Sigmoid colon (tissue), 7 donors: Measurements from ENCODE around the gene PNPLA1. TPM values are rescaled to one million over a fixed set of nuclear protein-coding genes. Genes with fewer than 3 reads are reported as not detected.

ENCODE experiments used
- DNase-seq: peaks from one replicate; pipeline ENCODE4 v3.0.0-alpha.2; 2019
- H3K27ac ChIP-seq, 4 donors: fragments of 200-600 bp; sonication (generic); one replicate each; pipeline ENCODE4 v1.5.1; 2016 to 2019; ENCODE audit warnings: mild to moderate bottlenecking in 1 of 4
- H3K27me3 ChIP-seq, 3 donors: fragments of 200-600 bp; sonication (generic); one replicate each; pipeline ENCODE4 v1.5.1; 2019; ENCODE audit warnings: mild to moderate bottlenecking in 1 of 3
- H3K36me3 ChIP-seq, 4 donors: fragments of 200-600 bp; sonication (generic); one replicate each; pipeline ENCODE4 v1.5.1; 2016 to 2019
- H3K4me1 ChIP-seq, 4 donors: fragments of 200-600 bp; sonication (generic); one replicate each; pipeline ENCODE4 v1.5.1; 2017 to 2019
- H3K4me3 ChIP-seq, 4 donors: fragments of 200-600 bp; sonication (generic); one replicate each; pipeline ENCODE4 v1.5.1; 2017 to 2019; ENCODE audit warnings: mild to moderate bottlenecking in 2 of 4, moderate library complexity in 1 of 4
- H3K9me3 ChIP-seq, 4 donors: fragments of 200-600 bp in 3 of 4; sonication (generic) in 3 of 4; one replicate each; pipeline versions ENCODE4 v1.5.1 to v1.6.1; 2013 to 2019
- CTCF ChIP-seq, 4 experiments: fragments of 450-650 bp in 3 of 4; fragments of 200-600 bp in 1 of 4; IDR thresholded peaks; one replicate each; pipeline ENCODE4 v1.5.1; 2016 to 2019; ENCODE audit warnings: antibody characterized with exemption in 4 of 4, mild to moderate bottlenecking in 3 of 4, moderate library complexity in 2 of 4
- EP300 ChIP-seq, 4 donors: sonication (generic); formaldehyde crosslinking; IDR thresholded peaks; one replicate each; pipeline ENCODE4 v1.6.1; 2017; ENCODE audit warnings: antibody characterized with exemption in 4 of 4
- POLR2A ChIP-seq, 2 donors: fragments of 450-650 bp; IDR thresholded peaks; one replicate each; pipeline ENCODE4 v1.6.1; 2016; ENCODE audit warnings: antibody characterized with exemption in 2 of 2, mild to moderate bottlenecking in 2 of 2, moderate library complexity in 2 of 2
- POLR2AphosphoS5 ChIP-seq, 4 donors: sonication (generic); formaldehyde crosslinking; IDR thresholded peaks; one replicate each; pipeline ENCODE4 v1.6.1; 2017; ENCODE audit warnings: antibody characterized with exemption in 4 of 4
- WGBS, 2 donors: extraction: QIAGEN DNeasy Blood & Tissue Kit; methylation state at CpG; one replicate each; pipeline ENCODE4 v1.1.7; 2013; 5-methylcytosine and 5-hydroxymethylcytosine counted together
- intact Hi-C: fragments of 100-400 bp; cut with DNase I; formaldehyde crosslinking; loops from one replicate; pipeline ENCODE4 v1.15.1; 2023
- polyA plus RNA-seq, 3 donors: library from polyadenylated mRNA; stranded (reverse); fragments of 200-250 nt; gene quantifications; one replicate each; pipeline ENCODE4 v1.2.3, GENCODE V29; 2013
- total RNA-seq, 4 donors: library from RNA; depleted of rRNA; stranded (reverse); fragments of >200 nt; gene quantifications; one replicate each; pipeline ENCODE4 v1.1.0, GENCODE V29; 2016
- donor health status: healthy with polysubstance abuse.
- donor health status: Bipolar disorder and iron deficiency.
- donor health status: healthy.

The PNPLA1 gene
- total and polyA plus RNA-seq, 7 donors: 0.20 to 0.46 TPM; not detected in 5

- 94% methylated on average over 13 of the region's 13 CpGs for WGBS, 2 donors
- no peak overlapping the region for H3K27ac ChIP-seq
- DNase-seq: no peak
- no peaks in the 10 kb centered on the region for H3K36me3 ChIP-seq
- H3K27me3 ChIP-seq: peaks cover 0 to 14% (median 7%) of the 10 kb centered on the region in 3 donors
- intact Hi-C loops: no loop called here
- H3K4me1 ChIP-seq: no peaks in the 10 kb centered on the region
- H3K9me3 ChIP-seq: peaks cover 0 to 6% (median 6%) of the 10 kb centered on the region in 4 donors
- TF ChIP-seq POLR2A (IDR thresholded peaks at IDR 0.05) (no peak), POLR2AphosphoS5 (IDR thresholded peaks at IDR 0.05) (no peak), EP300 (IDR thresholded peaks at IDR 0.05) (no peak), CTCF (IDR thresholded peaks at IDR 0.05) (no peak)
- H3K4me3 ChIP-seq: no peak overlapping the region
These were observed 2.8 kb upstream of the PNPLA1 start for GRCh38 chr6:36266913-36267644.

DNA sequence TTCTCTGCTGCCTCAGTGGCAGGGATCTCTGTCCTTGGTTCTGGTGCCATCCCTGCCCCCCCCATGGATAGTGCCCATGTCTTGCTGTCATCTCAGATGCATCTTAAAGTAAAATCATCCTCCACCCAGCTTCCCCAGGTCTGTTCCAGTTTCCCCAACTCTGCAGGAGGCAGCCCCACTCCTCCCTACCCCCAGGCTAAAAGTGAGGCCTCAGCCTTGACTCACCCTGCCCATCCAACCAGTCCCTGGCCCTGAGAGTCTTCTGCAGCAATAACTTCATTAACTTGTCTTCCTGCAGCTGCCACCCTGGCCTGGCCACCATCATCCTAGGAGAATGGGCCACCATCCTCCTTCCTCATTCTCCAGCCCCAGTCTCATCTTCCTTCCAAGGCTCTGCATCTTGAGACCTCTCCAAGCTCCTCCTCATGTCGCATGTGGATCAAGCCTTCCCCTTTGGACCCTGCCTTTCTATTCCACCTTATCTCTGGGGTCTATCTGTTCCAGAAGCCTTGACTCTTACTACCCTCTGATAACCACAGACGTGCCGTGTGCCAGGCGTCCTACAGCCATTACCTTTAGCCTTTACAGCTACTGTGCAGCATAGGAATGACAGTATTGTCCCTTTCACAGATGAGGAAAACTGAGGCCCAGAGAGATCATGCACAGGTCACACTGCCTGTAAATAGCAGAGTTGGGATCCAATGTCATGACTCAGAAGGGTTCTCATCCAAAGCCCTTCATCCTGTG lies 2.0 kb upstream of the PNPLA1 start:
- peaks cover 0 to 6% (median 6%) of the 10 kb centered on the region in 4 donors for H3K9me3 ChIP-seq
- intact Hi-C loops: no loop called here
- no peak overlapping the region for H3K27ac ChIP-seq
- H3K27me3 ChIP-seq: peaks cover 0 to 18% (median 7%) of the 10 kb centered on the region in 3 donors
- no peaks in the 10 kb centered on the region for H3K4me1 ChIP-seq
- no peak for DNase-seq
- TF ChIP-seq EP300 (IDR thresholded peaks at IDR 0.05): no peak
- no peak for TF ChIP-seq POLR2A (IDR thresholded peaks at IDR 0.05)
- no peak for TF ChIP-seq CTCF (IDR thresholded peaks at IDR 0.05)
- no peak for TF ChIP-seq POLR2AphosphoS5 (IDR thresholded peaks at IDR 0.05)
- H3K4me3 ChIP-seq: no peak overlapping the region
- 91 to 96% methylated on average over 4 of the region's 4 CpGs for WGBS, 2 donors
- H3K36me3 ChIP-seq: no peaks in the 10 kb centered on the region

DNA sequence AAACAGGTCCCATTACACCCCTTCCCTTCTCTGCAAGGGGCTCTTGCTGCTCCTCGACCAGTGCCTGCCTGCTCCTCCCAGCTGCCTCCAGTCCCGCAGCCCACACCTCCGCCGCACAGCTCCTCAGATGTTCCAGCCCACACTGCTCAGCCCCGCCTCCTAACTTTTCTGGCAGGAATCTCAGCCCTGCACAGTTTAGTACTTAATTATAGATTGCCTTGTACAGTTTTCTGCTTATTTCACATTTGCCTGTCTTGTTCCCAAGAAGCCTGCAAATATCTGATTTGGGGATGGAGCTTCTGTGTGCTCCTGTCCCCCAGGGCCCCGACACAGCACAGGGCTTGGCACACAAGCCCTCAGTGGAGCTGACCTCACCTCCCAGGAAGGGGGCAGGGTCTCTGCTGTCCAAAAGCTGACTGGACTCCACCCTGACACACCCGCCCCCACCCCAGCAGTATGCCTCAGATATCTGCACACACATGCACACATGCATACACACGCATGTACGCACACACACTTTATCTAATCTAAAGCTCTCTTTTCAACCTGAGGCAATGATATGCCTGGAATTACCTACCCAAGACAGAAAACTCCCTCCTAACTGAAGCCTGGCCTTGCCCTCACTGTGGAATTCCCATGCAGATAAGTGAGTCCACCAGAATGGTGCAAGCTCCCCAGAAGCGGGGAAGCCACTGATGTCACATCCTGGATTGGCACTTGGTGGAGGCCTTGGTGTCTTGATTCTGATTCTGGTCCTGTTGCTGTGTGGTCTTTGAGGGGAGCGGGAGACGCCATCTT lies 1.2 kb upstream of the PNPLA1 start:
- no peaks in the 10 kb centered on the region for H3K4me1 ChIP-seq
- no peaks in the 10 kb centered on the region for H3K36me3 ChIP-seq
- H3K27me3 ChIP-seq: peaks cover 0 to 18% (median 7%) of the 10 kb centered on the region in 3 donors
- TF ChIP-seq EP300 (IDR thresholded peaks at IDR 0.05) (no peak), POLR2AphosphoS5 (IDR thresholded peaks at IDR 0.05) (no peak), CTCF (IDR thresholded peaks at IDR 0.05) (no peak), POLR2A (IDR thresholded peaks at IDR 0.05) (no peak)
- H3K9me3 ChIP-seq: peaks cover 0 to 6% (median 6%) of the 10 kb centered on the region in 4 donors
- DNase-seq: no peak
- H3K4me3 ChIP-seq: no peak overlapping the region
- intact Hi-C loops: no loop called here
- WGBS, 2 donors: 41 to 71% methylated on average over 12 of the region's 12 CpGs
- H3K27ac ChIP-seq: no peak overlapping the region

DNA sequence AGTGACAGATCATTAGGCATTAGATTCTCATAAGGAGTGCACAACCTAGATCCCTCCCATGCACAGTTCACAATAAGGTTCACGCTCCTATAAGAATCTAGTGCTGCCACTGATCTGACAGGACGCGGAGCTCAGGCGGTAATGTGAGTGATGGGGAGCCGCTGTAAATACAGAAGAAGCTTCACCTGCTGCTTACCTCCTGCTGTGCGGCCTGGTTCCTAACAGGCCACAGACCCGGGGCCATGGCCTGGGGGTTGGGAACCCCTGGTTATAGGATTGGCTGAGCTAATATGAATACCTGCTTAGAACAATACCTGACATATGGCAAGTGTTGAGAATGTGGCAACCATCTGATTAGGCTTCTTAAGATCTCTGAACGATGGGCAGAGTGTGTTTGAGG lies 2.4 kb downstream of the PNPLA1 start:
- DNase-seq: no peak
- no peak for TF ChIP-seq EP300 (IDR thresholded peaks at IDR 0.05)
- no peak for TF ChIP-seq POLR2AphosphoS5 (IDR thresholded peaks at IDR 0.05)
- no peak for TF ChIP-seq POLR2A (IDR thresholded peaks at IDR 0.05)
- TF ChIP-seq CTCF (IDR thresholded peaks at IDR 0.05): no peak
- intact Hi-C loops: no loop called here
- no peak overlapping the region for H3K27ac ChIP-seq
- H3K4me1 ChIP-seq: no peaks in the 10 kb centered on the region
- no peaks in the 10 kb centered on the region for H3K36me3 ChIP-seq
- H3K27me3 ChIP-seq: peaks cover 0 to 18% (median 7%) of the 10 kb centered on the region in 3 donors
- 87 to 91% methylated on average over 8 of the region's 8 CpGs for WGBS, 2 donors
- no peak overlapping the region for H3K4me3 ChIP-seq
- H3K9me3 ChIP-seq: no peaks in the 10 kb centered on the region
